Stimulated activated CD4-positive, alpha-beta T cell treated with anti-CD3 and anti-CD28 coated beads, Interleukin-15, amount 100 ng/mL, for 1 hour (primary cell): ENCODE results near the gene SH3RF2.

ENCODE experiments used
- DNase-seq, 2 donors: peaks; one replicate each; pipeline ENCODE4 v3.0.0-alpha.2; 2020; ENCODE audit warnings: low read depth in 1 of 2, low spot score in 1 of 2

Gene SH3RF2

GRCh38 chr5:145921211-145921610 lies 15.2 kb upstream of the SH3RF2 start:
- no peak for DNase-seq

GRCh38 chr5:145922059-145922458 lies 14.3 kb upstream of the SH3RF2 start:
- no peak for DNase-seq

GRCh38 chr5:145923405-145923804 lies 13.0 kb upstream of the SH3RF2 start:
- DNase-seq: no peak

GRCh38 chr5:145924849-145925248 lies 11.5 kb upstream of the SH3RF2 start:
- DNase-seq: no peak

GRCh38 chr5:145925353-145925752 lies 11.0 kb upstream of the SH3RF2 start:
- no peak for DNase-seq

- DNase-seq: no peak
Measured at GRCh38 chr5:145925803-145926202, 10.6 kb upstream of the SH3RF2 start.

GRCh38 chr5:145931718-145932117 lies 4.7 kb upstream of the SH3RF2 start:
- DNase-seq: no peak

- no peak for DNase-seq
Measured at GRCh38 chr5:145934276-145934675, 2.1 kb upstream of the SH3RF2 start.

GRCh38 chr5:145937432-145938250 lies 1.3 kb downstream of the SH3RF2 start:
- DNase-seq: no peak

- DNase-seq: no peak
Measured at GRCh38 chr5:145938776-145939539, 2.6 kb downstream of the SH3RF2 start.

GRCh38 chr5:145939540-145940065 lies 3.2 kb downstream of the SH3RF2 start:
- DNase-seq: no peak

GRCh38 chr5:145941096-145941447 lies 4.7 kb downstream of the SH3RF2 start:
- no peak for DNase-seq

GRCh38 chr5:145941448-145942130 lies 5.2 kb downstream of the SH3RF2 start:
- no peak for DNase-seq

- DNase-seq: no peak
Measured at GRCh38 chr5:145942201-145942600, 5.8 kb downstream of the SH3RF2 start.

GRCh38 chr5:145942749-145943148 lies 6.4 kb downstream of the SH3RF2 start:
- no peak for DNase-seq

- DNase-seq: no peak
Measured at GRCh38 chr5:145943674-145944121, 7.3 kb downstream of the SH3RF2 start.

- no peak for DNase-seq
Measured at GRCh38 chr5:145944328-145944727, 8.0 kb downstream of the SH3RF2 start.

- no peak for DNase-seq
Measured at GRCh38 chr5:145945620-145946111, 9.3 kb downstream of the SH3RF2 start.

- no peak for DNase-seq
Measured at GRCh38 chr5:145946112-145946861, 9.9 kb downstream of the SH3RF2 start.

GRCh38 chr5:145947581-145947980 lies 11.2 kb downstream of the SH3RF2 start:
- DNase-seq: no peak

GRCh38 chr5:145948047-145948446 lies 11.7 kb downstream of the SH3RF2 start:
- no peak for DNase-seq
